ENCODE results near the gene CNNM2. TPM values are rescaled to one million over a fixed set of nuclear protein-coding genes. Genes with fewer than 3 reads are reported as not detected.

CNNM2 gene
- total and polyA plus RNA-seq, 2 donors (not counting 1 experiment from before 2014, with no cell fraction given), result 6.6 to 21.6 TPM

- Mint-ChIP-seq H3K4me3 (no peak overlapping the region), H3K27ac (no peak overlapping the region), H3K27me3 (no peaks in the 10 kb centered on the region), H3K9me3 (ENCODE audit: insufficient read depth) (no peaks in the 10 kb centered on the region), H3K4me1 (no peaks in the 10 kb centered on the region)
- H3K79me2 ChIP-seq (ENCODE audit: control insufficient read depth, insufficient read depth, low read length), result peaks cover 12% of the 10 kb centered on the region
- TF ChIP-seq EZH2 (IDR thresholded peaks at IDR 0.05; ENCODE audit: borderline replicate concordance, insufficient read depth, low read depth, low read length, poor library complexity, severe bottlenecking), result no peak
- TF ChIP-seq, protein P1, sequence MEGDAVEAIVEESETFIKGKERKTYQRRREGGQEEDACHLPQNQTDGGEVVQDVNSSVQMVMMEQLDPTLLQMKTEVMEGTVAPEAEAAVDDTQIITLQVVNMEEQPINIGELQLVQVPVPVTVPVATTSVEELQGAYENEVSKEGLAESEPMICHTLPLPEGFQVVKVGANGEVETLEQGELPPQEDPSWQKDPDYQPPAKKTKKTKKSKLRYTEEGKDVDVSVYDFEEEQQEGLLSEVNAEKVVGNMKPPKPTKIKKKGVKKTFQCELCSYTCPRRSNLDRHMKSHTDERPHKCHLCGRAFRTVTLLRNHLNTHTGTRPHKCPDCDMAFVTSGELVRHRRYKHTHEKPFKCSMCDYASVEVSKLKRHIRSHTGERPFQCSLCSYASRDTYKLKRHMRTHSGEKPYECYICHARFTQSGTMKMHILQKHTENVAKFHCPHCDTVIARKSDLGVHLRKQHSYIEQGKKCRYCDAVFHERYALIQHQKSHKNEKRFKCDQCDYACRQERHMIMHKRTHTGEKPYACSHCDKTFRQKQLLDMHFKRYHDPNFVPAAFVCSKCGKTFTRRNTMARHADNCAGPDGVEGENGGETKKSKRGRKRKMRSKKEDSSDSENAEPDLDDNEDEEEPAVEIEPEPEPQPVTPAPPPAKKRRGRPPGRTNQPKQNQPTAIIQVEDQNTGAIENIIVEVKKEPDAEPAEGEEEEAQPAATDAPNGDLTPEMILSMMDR (IDR thresholded peaks at IDR 0.05), result no peak
- no peaks in the 10 kb centered on the region for H3K4me1 ChIP-seq (ENCODE audit: control insufficient read depth in 2 of 2, insufficient read depth in 2 of 2, low read length in 2 of 2)
- no peak overlapping the region for H2AFZ ChIP-seq (ENCODE audit: insufficient read depth, low read depth, low read length, poor library complexity, severe bottlenecking)
- ChIA-PET POLR2A (no interaction called here), CTCF (no interaction called here)
- ATAC-seq (ENCODE audit: low read depth) (no peak), DNase-seq (no peak)
- H3K4me2 ChIP-seq (replicated peaks; ENCODE audit: low read depth, low read length, poor library complexity, severe bottlenecking), result no peak overlapping the region
- H3K9me3 ChIP-seq (ENCODE audit: control extremely low read depth in 1 of 3, control insufficient read depth in 2 of 3, insufficient read depth in 1 of 3, low read length in 2 of 3), result peaks cover 0 to 6% (median 0%) of the 10 kb centered on the region in 3 donors
- no peaks in the 10 kb centered on the region for H4K20me1 ChIP-seq (ENCODE audit: control insufficient read depth, insufficient read depth, low read length, poor library complexity, severe bottlenecking)
- H3K36me3 ChIP-seq (replicated peaks in 1 of 2; ENCODE audit: control extremely low read depth in 1 of 2, control insufficient read depth in 1 of 2, extremely low read depth in 1 of 2, insufficient read depth in 2 of 2, low read length in 1 of 2), result no peaks in the 10 kb centered on the region
- H3K4me3 ChIP-seq (ENCODE audit: control extremely low read depth in 1 of 5, extremely low read depth in 1 of 5, insufficient read depth in 1 of 5, low read depth in 2 of 5, low read length in 4 of 5), result no peak overlapping the region
- no peaks in the 10 kb centered on the region for H3K27me3 ChIP-seq (replicated peaks in 1 of 4; ENCODE audit: control extremely low read depth in 1 of 4, control insufficient read depth in 3 of 4, insufficient read depth in 4 of 4, low read length in 3 of 4)
- no peak overlapping the region for H3K27ac ChIP-seq (ENCODE audit: low read length in 2 of 2)
- 100% methylated on average over 2 of the region's 2 CpGs for WGBS (ENCODE audit: insufficient coverage)
- intact Hi-C loops (cut with micrococcal nuclease), result no loop called here
- H3K9ac ChIP-seq (ENCODE audit: low read length), result no peak overlapping the region
Measured at GRCh38 chr10:102982296-102982695, 64.2 kb downstream of the CNNM2 start.

- Mint-ChIP-seq H3K27ac (no peak overlapping the region), H3K27me3 (no peaks in the 10 kb centered on the region), H3K4me3 (no peak overlapping the region), H3K9me3 (ENCODE audit: insufficient read depth) (no peaks in the 10 kb centered on the region), H3K4me1 (no peaks in the 10 kb centered on the region)
- Histone ChIP-seq H3K79me2 (ENCODE audit: control insufficient read depth, insufficient read depth, low read length) (peaks cover 5% of the 10 kb centered on the region), H3K36me3 (replicated peaks in 1 of 2; ENCODE audit: control extremely low read depth in 1 of 2, control insufficient read depth in 1 of 2, extremely low read depth in 1 of 2, insufficient read depth in 2 of 2, low read length in 1 of 2) (no peaks in the 10 kb centered on the region), H3K4me2 (replicated peaks; ENCODE audit: low read depth, low read length, poor library complexity, severe bottlenecking) (no peak overlapping the region), H3K9me3 (ENCODE audit: control extremely low read depth in 1 of 3, control insufficient read depth in 2 of 3, insufficient read depth in 1 of 3, low read length in 2 of 3) (peaks cover 0 to 6% (median 0%) of the 10 kb centered on the region in 3 donors), H3K27me3 (replicated peaks in 1 of 4; ENCODE audit: control extremely low read depth in 1 of 4, control insufficient read depth in 3 of 4, insufficient read depth in 4 of 4, low read length in 3 of 4) (no peaks in the 10 kb centered on the region), H3K4me1 (ENCODE audit: control insufficient read depth in 2 of 2, insufficient read depth in 2 of 2, low read length in 2 of 2) (no peaks in the 10 kb centered on the region), H3K27ac (ENCODE audit: low read length in 2 of 2) (no peak overlapping the region), H3K9ac (ENCODE audit: low read length) (no peak overlapping the region), H3K4me3 (ENCODE audit: control extremely low read depth in 1 of 5, extremely low read depth in 1 of 5, insufficient read depth in 1 of 5, low read depth in 2 of 5, low read length in 4 of 5) (no peak overlapping the region), H2AFZ (ENCODE audit: insufficient read depth, low read depth, low read length, poor library complexity, severe bottlenecking) (no peak overlapping the region), H4K20me1 (ENCODE audit: control insufficient read depth, insufficient read depth, low read length, poor library complexity, severe bottlenecking) (no peaks in the 10 kb centered on the region)
- ChIA-PET POLR2A (no interaction called here), CTCF (no interaction called here)
- no CpG with 5 or more reads among the region's 1 CpG for WGBS (ENCODE audit: insufficient coverage)
- no peak for DNase-seq
- TF ChIP-seq, protein P1 (IDR thresholded peaks at IDR 0.05), result no peak
- no peak for TF ChIP-seq EZH2 (IDR thresholded peaks at IDR 0.05; ENCODE audit: borderline replicate concordance, insufficient read depth, low read depth, low read length, poor library complexity, severe bottlenecking)
- intact Hi-C loops (cut with micrococcal nuclease), result no loop called here
- no peak for ATAC-seq (ENCODE audit: low read depth)
Measured at GRCh38 chr10:102984086-102984485, 66.0 kb downstream of the CNNM2 start.
